H1 (cell line): ENCODE measurements around the gene FSCN2. TPM values are rescaled to one million over a fixed set of nuclear protein-coding genes. Genes with fewer than 3 reads are reported as not detected.

Source experiments
- BACH1 ChIP-seq: IDR thresholded peaks from 2 replicates; pipeline ENCODE4 v1.6.1; 2012; ENCODE audit warnings: low read length, improper control_type of control experiment
- CTBP2 ChIP-seq: IDR thresholded peaks from 2 replicates; pipeline ENCODE4 v1.7.0; 2011; ENCODE audit warnings: borderline replicate concordance, mild to moderate bottlenecking, moderate library complexity, mixed read lengths, low read length; ENCODE audit not compliant: insufficient read depth, insufficient read length
- FOSL1 ChIP-seq: IDR thresholded peaks from 2 replicates; pipeline ENCODE4 v1.6.1; 2011; ENCODE audit warnings: mild to moderate bottlenecking, low read depth, low read length, moderate library complexity; ENCODE audit not compliant: insufficient read depth
- RFX5 ChIP-seq: IDR thresholded peaks from 2 replicates; pipeline ENCODE4 v1.6.1; 2011; ENCODE audit warnings: low read depth, low read length, improper control_type of control experiment, borderline replicate concordance
- SRF ChIP-seq: IDR thresholded peaks from 2 replicates; pipeline ENCODE4 v1.6.1; 2011; ENCODE audit warnings: mild to moderate bottlenecking, low read depth, low read length, moderate library complexity
- TBP ChIP-seq: IDR thresholded peaks from 2 replicates; pipeline ENCODE4 v1.6.1; 2011; ENCODE audit warnings: low read depth, low read length, improper control_type of control experiment
- polyA plus RNA-seq, 7 experiments: library from polyadenylated mRNA; depleted of rRNA in 3 of 7; stranded (reverse) in 5 of 7; unstranded in 2 of 7; fragments of >200 nt in 5 of 7; fragments of 200-250 nt in 2 of 7; gene quantifications; 1 replicate in 5 of 7; 2 replicates in 1 of 7; 4 replicates in 1 of 7; pipeline versions ENCODE4 v1.2.1 to v1.2.3, GENCODE V29; 2011 to 2013; ENCODE audit warnings: missing spikeins in 2 of 7, mixed read lengths in 2 of 7
- total RNA-seq: library from RNA; stranded (reverse); fragmentation: NEBNext Ultra II Directional; extraction: Animal tissue kit (Norgen Biotek cat#: 25700); gene quantifications from 2 replicates; pipeline ENCODE4 v1.2.1, GENCODE V29; 2021
- TF ChIP-seq, protein P1 (sequence below): fragments of 300-600 bp; sonication (generic); IDR thresholded peaks from 2 replicates; pipeline ENCODE4 v1.7.1; 2012; ENCODE audit warnings: low read length, moderate library complexity, mild to moderate bottlenecking, inconsistent platforms; ENCODE audit not compliant: insufficient replicate concordance
- TF ChIP-seq, protein P2 (sequence below): IDR thresholded peaks from 2 replicates; pipeline ENCODE4 v1.6.1; 2011; ENCODE audit warnings: low read depth, mild to moderate bottlenecking, low read length; ENCODE audit not compliant: insufficient read depth

FSCN2 gene
- total and polyA plus RNA-seq, 2 of the 8 experiments (the other 6 are each of a cell fraction or from before 2014, with no cell fraction given): 0.18 to 0.30 TPM

DNA sequence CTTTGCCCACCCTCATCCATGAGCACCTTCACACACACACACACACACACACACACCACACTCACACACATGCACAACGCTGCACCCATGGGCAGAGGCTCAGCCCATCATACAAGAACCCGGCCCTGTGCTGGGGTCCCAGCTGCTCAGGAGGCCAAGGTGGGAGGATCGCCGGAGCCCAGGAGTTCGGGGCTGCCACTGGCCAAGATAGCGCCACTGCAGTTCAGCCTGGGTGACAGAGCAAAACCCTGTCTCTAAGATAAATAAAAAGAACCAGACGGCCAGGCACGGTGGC is 3.4 kb upstream of the FSCN2 start (continued):
- TF ChIP-seq, protein P1, sequence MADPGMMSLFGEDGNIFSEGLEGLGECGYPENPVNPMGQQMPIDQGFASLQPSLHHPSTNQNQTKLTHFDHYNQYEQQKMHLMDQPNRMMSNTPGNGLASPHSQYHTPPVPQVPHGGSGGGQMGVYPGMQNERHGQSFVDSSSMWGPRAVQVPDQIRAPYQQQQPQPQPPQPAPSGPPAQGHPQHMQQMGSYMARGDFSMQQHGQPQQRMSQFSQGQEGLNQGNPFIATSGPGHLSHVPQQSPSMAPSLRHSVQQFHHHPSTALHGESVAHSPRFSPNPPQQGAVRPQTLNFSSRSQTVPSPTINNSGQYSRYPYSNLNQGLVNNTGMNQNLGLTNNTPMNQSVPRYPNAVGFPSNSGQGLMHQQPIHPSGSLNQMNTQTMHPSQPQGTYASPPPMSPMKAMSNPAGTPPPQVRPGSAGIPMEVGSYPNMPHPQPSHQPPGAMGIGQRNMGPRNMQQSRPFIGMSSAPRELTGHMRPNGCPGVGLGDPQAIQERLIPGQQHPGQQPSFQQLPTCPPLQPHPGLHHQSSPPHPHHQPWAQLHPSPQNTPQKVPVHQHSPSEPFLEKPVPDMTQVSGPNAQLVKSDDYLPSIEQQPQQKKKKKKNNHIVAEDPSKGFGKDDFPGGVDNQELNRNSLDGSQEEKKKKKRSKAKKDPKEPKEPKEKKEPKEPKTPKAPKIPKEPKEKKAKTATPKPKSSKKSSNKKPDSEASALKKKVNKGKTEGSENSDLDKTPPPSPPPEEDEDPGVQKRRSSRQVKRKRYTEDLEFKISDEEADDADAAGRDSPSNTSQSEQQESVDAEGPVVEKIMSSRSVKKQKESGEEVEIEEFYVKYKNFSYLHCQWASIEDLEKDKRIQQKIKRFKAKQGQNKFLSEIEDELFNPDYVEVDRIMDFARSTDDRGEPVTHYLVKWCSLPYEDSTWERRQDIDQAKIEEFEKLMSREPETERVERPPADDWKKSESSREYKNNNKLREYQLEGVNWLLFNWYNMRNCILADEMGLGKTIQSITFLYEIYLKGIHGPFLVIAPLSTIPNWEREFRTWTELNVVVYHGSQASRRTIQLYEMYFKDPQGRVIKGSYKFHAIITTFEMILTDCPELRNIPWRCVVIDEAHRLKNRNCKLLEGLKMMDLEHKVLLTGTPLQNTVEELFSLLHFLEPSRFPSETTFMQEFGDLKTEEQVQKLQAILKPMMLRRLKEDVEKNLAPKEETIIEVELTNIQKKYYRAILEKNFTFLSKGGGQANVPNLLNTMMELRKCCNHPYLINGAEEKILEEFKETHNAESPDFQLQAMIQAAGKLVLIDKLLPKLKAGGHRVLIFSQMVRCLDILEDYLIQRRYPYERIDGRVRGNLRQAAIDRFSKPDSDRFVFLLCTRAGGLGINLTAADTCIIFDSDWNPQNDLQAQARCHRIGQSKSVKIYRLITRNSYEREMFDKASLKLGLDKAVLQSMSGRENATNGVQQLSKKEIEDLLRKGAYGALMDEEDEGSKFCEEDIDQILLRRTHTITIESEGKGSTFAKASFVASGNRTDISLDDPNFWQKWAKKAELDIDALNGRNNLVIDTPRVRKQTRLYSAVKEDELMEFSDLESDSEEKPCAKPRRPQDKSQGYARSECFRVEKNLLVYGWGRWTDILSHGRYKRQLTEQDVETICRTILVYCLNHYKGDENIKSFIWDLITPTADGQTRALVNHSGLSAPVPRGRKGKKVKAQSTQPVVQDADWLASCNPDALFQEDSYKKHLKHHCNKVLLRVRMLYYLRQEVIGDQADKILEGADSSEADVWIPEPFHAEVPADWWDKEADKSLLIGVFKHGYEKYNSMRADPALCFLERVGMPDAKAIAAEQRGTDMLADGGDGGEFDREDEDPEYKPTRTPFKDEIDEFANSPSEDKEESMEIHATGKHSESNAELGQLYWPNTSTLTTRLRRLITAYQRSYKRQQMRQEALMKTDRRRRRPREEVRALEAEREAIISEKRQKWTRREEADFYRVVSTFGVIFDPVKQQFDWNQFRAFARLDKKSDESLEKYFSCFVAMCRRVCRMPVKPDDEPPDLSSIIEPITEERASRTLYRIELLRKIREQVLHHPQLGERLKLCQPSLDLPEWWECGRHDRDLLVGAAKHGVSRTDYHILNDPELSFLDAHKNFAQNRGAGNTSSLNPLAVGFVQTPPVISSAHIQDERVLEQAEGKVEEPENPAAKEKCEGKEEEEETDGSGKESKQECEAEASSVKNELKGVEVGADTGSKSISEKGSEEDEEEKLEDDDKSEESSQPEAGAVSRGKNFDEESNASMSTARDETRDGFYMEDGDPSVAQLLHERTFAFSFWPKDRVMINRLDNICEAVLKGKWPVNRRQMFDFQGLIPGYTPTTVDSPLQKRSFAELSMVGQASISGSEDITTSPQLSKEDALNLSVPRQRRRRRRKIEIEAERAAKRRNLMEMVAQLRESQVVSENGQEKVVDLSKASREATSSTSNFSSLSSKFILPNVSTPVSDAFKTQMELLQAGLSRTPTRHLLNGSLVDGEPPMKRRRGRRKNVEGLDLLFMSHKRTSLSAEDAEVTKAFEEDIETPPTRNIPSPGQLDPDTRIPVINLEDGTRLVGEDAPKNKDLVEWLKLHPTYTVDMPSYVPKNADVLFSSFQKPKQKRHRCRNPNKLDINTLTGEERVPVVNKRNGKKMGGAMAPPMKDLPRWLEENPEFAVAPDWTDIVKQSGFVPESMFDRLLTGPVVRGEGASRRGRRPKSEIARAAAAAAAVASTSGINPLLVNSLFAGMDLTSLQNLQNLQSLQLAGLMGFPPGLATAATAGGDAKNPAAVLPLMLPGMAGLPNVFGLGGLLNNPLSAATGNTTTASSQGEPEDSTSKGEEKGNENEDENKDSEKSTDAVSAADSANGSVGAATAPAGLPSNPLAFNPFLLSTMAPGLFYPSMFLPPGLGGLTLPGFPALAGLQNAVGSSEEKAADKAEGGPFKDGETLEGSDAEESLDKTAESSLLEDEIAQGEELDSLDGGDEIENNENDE: no peak
- TF ChIP-seq TBP: no peak
- no peak for TF ChIP-seq FOSL1
- TF ChIP-seq RFX5: no peak
- TF ChIP-seq BACH1: no peak
- TF ChIP-seq, protein P2, sequence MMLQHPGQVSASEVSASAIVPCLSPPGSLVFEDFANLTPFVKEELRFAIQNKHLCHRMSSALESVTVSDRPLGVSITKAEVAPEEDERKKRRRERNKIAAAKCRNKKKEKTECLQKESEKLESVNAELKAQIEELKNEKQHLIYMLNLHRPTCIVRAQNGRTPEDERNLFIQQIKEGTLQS: no peak
- no peak for TF ChIP-seq SRF
- TF ChIP-seq CTBP2: no peak
